ENCODE data around the gene PLCB3. TPM values are rescaled to one million over a fixed set of nuclear protein-coding genes. Genes with fewer than 3 reads are reported as not detected.

The PLCB3 gene
- total and polyA plus RNA-seq, 12 donors: 5.0 to 89.5 (median 41.2) TPM

- Histone ChIP-seq H3K4me3 (peak within 1 kb of the TSS in 3 of 4 donors; percentile 7 to 81 (median 70)), H3K27me3 (no peaks in the 10 kb centered on the region), H3K9me3 (replicated peaks in 1 of 3) (no peaks in the 10 kb centered on the region), H3K36me3 (replicated peaks in 1 of 2) (no peaks in the 10 kb centered on the region), H3K4me1 (replicated peaks in 1 of 2) (peaks cover 16 to 50% of the 10 kb centered on the region in 2 donors), H3K27ac (peak within 1 kb of the TSS; percentile 19 to 96 (median 91))
- intact Hi-C loops (cut with DNase I): no loop called here
- peak; percentile 90 to 97 (median 94) for DNase-seq
- TF ChIP-seq CTCF (IDR thresholded peaks at IDR 0.05) (no peak), POLR2A (IDR thresholded peaks at IDR 0.05) (peak; percentile 23 to 46)
- WGBS, 4 donors: 0 to 2% (median 1%) methylated on average over 35 to 62 of the region's 62 CpGs
Measured at GRCh38 chr11:64230171-64230984, 21.0 kb upstream of the PLCB3 start, which contains the start of gene DNAJC4. TSS of gene DNAJC4 (plus strand) at chr11:64230548. CDS start at chr11:64230855, 307 bp downstream.

DNA sequence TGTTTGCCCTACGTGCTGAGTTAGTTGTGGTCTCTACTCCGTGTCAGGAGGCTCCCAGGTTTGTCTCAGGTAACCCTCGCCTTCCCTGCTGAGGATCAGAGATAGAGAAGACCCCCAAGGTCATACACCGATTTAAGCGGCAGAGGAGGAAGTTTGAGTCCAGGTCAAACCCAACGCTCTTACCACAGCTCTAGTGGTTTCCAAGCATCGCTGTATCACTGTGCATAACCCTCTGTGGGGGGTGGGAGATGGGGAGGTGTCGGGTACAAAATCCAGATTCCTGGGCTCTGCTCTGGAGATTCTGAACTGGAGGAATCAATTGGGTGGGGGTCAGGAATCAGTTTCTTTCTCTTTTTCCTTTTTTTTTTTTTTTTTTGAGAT lies 20.4 kb upstream of the PLCB3 start:
- no peaks in the 10 kb centered on the region for H3K36me3 ChIP-seq (replicated peaks in 1 of 2)
- 5 to 14% (median 6%) methylated on average over 5 to 8 of the region's 8 CpGs for WGBS, 4 donors
- no peaks in the 10 kb centered on the region for H3K9me3 ChIP-seq (replicated peaks in 1 of 3)
- intact Hi-C loops (cut with DNase I): no loop called here
- no peaks in the 10 kb centered on the region for H3K27me3 ChIP-seq
- TF ChIP-seq POLR2A (IDR thresholded peaks at IDR 0.05): no peak
- TF ChIP-seq CTCF (IDR thresholded peaks at IDR 0.05): no peak
- H3K27ac ChIP-seq: peak overlapping the region; percentile 19 to 96 (median 91)
- H3K4me1 ChIP-seq (replicated peaks in 1 of 2): peaks cover 16 to 52% of the 10 kb centered on the region in 2 donors
- DNase-seq: peak in 1 of 7 donors; percentile 18
- H3K4me3 ChIP-seq: peak overlapping the region in 3 of 4 donors; percentile 7 to 81 (median 70)

DNA sequence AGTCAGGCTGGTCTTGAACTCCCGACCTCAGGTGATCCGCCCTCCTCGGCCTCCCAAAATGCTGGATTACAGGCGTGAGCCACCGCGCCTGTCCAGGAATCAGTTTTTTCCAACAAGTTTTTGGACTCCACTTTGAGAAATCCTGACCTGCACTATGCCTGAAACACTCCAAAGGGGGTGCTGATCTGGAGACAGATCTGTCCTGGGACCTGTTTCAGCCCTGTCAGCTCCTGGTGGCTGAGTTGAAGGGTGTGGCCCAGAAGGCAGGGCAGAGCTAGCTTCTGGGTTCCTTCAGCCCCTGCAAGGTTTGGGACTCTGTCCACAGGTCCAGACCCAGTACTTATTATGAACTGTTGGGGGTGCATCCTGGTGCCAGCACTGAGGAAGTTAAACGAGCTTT lies 19.8 kb upstream of the PLCB3 start:
- TF ChIP-seq CTCF (IDR thresholded peaks at IDR 0.05) (no peak), POLR2A (IDR thresholded peaks at IDR 0.05) (no peak)
- WGBS, 4 donors: 86 to 88% (median 87%) methylated on average over 7 of the region's 7 CpGs
- H3K27ac ChIP-seq: peak overlapping the region in 1 of 5 donors; percentile 94
- no peak for DNase-seq
- intact Hi-C loops (cut with DNase I): no loop called here
- H3K36me3 ChIP-seq (replicated peaks in 1 of 2): no peaks in the 10 kb centered on the region
- H3K4me3 ChIP-seq: no peak overlapping the region
- H3K27me3 ChIP-seq: no peaks in the 10 kb centered on the region
- H3K9me3 ChIP-seq (replicated peaks in 1 of 3): no peaks in the 10 kb centered on the region
- peaks cover 15 to 49% of the 10 kb centered on the region in 2 donors for H3K4me1 ChIP-seq (replicated peaks in 1 of 2)

GRCh38 chr11:64232182-64232966 lies 19.0 kb upstream of the PLCB3 start:
- Histone ChIP-seq H3K9me3 (replicated peaks in 1 of 3) (no peaks in the 10 kb centered on the region), H3K36me3 (replicated peaks in 1 of 2) (peaks cover 0 to 4% of the 10 kb centered on the region in 2 donors), H3K4me3 (no peak overlapping the region), H3K4me1 (replicated peaks in 1 of 2) (peaks cover 6 to 41% of the 10 kb centered on the region in 2 donors), H3K27me3 (no peaks in the 10 kb centered on the region), H3K27ac (peak overlapping the region in 1 of 5 donors; percentile 21)
- TF ChIP-seq CTCF (IDR thresholded peaks at IDR 0.05) (no peak), POLR2A (IDR thresholded peaks at IDR 0.05) (no peak)
- DNase-seq: peak in 4 of 7 donors; percentile 20 to 31 (median 25)
- WGBS, 4 donors: 87 to 95% (median 88%) methylated on average over 8 to 15 of the region's 15 CpGs
- intact Hi-C loops (cut with DNase I): no loop called here
